H1 (cell line): ENCODE measurements around the gene SNRK. TPM values are rescaled to one million over a fixed set of nuclear protein-coding genes. Genes with fewer than 3 reads are reported as not detected.

Experiments
- BCL11A ChIP-seq, 2 experiments: IDR thresholded peaks; one replicate each; pipeline ENCODE4 v1.6.1; 2011; ENCODE audit warnings: low read depth in 2 of 2, low read length in 2 of 2, mild to moderate bottlenecking in 2 of 2
- CEBPB ChIP-seq: IDR thresholded peaks from 2 replicates; pipeline ENCODE4 v1.6.1; 2012; ENCODE audit warnings: low read depth, low read length
- EGR1 ChIP-seq: IDR thresholded peaks from 2 replicates; pipeline ENCODE4 v1.6.1; 2011; ENCODE audit warnings: low read depth, low read length, borderline replicate concordance
- HDAC2 ChIP-seq, 2 experiments: fragments of 300-600 bp in 1 of 2; sonication (generic) in 1 of 2; IDR thresholded peaks; 2 replicates each; pipeline ENCODE4 v1.6.1; 2011 to 2012; ENCODE audit warnings: low read depth in 2 of 2, low read length in 2 of 2, mild to moderate bottlenecking in 2 of 2, moderate library complexity in 2 of 2, borderline replicate concordance in 1 of 2, inconsistent platforms in 1 of 2
- KDM1A ChIP-seq: fragments of 200-600, 300-600 bp; sonication (generic); IDR thresholded peaks from 2 replicates; pipeline ENCODE4 v1.7.1; 2016; ENCODE audit warnings: mild to moderate bottlenecking, low read length, borderline replicate concordance
- RFX5 ChIP-seq: IDR thresholded peaks from 2 replicates; pipeline ENCODE4 v1.6.1; 2011; ENCODE audit warnings: low read depth, low read length, improper control_type of control experiment, borderline replicate concordance
- TCF12 ChIP-seq: IDR thresholded peaks from 2 replicates; pipeline ENCODE4 v1.6.1; 2011; ENCODE audit warnings: low read depth, mild to moderate bottlenecking, low read length
- polyA plus RNA-seq, 7 experiments: library from polyadenylated mRNA; depleted of rRNA in 3 of 7; stranded (reverse) in 5 of 7; unstranded in 2 of 7; fragments of >200 nt in 5 of 7; fragments of 200-250 nt in 2 of 7; gene quantifications; 1 replicate in 5 of 7; 2 replicates in 1 of 7; 4 replicates in 1 of 7; pipeline versions ENCODE4 v1.2.1 to v1.2.3, GENCODE V29; 2011 to 2013; ENCODE audit warnings: missing spikeins in 2 of 7, mixed read lengths in 2 of 7
- total RNA-seq: library from RNA; stranded (reverse); fragmentation: NEBNext Ultra II Directional; extraction: Animal tissue kit (Norgen Biotek cat#: 25700); gene quantifications from 2 replicates; pipeline ENCODE4 v1.2.1, GENCODE V29; 2021
- TF ChIP-seq, protein P1 (sequence below): IDR thresholded peaks from 2 replicates; pipeline ENCODE4 v1.6.1; 2011; ENCODE audit warnings: low read depth, mild to moderate bottlenecking, low read length; ENCODE audit not compliant: insufficient read depth
- TF ChIP-seq, protein P2 (sequence below): fragments of 300-600 bp; sonication (generic); IDR thresholded peaks from 2 replicates; pipeline ENCODE4 v1.7.1; 2012; ENCODE audit warnings: low read length, moderate library complexity, mild to moderate bottlenecking, inconsistent platforms; ENCODE audit not compliant: insufficient replicate concordance

SNRK gene
- total and polyA plus RNA-seq, 2 of the 8 experiments (the other 6 are each of a cell fraction or from before 2014, with no cell fraction given): 4.4 to 11.7 TPM

DNA sequence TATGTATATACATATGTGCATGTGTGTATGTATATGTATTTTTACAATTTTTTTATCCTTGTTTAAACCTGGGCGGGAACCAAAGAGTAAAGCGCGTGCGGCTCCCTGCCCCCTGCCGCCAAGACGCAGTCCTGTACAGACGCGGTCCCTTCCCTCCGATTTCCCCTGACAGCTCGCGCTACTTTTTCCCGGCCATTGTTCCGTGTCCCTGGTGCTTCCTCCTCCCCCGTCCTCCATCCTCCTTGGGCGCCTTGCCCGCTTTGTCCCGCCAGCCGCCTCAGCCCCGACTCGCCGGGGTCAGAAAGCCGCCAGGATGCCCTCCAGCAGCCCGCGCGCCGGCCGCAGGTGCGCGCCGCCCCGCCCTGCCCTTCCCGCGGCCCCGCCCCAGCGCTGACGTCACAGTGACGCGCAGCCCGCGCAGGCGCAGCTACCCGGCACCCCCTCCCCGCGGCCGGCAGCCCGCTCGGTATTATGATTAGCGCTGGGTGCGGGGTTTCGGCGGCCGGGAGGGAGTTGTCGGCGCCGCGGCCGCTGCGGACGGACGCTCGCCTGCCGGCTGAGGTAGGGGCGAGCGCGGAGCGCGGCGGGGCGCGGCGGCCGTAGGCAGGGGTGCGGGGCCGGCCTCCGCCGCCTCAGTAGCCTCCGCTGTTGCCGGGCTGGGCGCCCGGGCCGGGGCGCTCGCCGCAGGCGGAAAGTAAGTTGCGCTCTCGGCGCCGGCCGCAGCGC, at the start of gene SNRK (continued):
- no peak for TF ChIP-seq BCL11A (IDR thresholded peaks at IDR 0.05; ENCODE audit: low read depth in 2 of 2, low read length in 2 of 2)
- TF ChIP-seq, protein P1, sequence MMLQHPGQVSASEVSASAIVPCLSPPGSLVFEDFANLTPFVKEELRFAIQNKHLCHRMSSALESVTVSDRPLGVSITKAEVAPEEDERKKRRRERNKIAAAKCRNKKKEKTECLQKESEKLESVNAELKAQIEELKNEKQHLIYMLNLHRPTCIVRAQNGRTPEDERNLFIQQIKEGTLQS: no peak
- TF ChIP-seq, protein P2, sequence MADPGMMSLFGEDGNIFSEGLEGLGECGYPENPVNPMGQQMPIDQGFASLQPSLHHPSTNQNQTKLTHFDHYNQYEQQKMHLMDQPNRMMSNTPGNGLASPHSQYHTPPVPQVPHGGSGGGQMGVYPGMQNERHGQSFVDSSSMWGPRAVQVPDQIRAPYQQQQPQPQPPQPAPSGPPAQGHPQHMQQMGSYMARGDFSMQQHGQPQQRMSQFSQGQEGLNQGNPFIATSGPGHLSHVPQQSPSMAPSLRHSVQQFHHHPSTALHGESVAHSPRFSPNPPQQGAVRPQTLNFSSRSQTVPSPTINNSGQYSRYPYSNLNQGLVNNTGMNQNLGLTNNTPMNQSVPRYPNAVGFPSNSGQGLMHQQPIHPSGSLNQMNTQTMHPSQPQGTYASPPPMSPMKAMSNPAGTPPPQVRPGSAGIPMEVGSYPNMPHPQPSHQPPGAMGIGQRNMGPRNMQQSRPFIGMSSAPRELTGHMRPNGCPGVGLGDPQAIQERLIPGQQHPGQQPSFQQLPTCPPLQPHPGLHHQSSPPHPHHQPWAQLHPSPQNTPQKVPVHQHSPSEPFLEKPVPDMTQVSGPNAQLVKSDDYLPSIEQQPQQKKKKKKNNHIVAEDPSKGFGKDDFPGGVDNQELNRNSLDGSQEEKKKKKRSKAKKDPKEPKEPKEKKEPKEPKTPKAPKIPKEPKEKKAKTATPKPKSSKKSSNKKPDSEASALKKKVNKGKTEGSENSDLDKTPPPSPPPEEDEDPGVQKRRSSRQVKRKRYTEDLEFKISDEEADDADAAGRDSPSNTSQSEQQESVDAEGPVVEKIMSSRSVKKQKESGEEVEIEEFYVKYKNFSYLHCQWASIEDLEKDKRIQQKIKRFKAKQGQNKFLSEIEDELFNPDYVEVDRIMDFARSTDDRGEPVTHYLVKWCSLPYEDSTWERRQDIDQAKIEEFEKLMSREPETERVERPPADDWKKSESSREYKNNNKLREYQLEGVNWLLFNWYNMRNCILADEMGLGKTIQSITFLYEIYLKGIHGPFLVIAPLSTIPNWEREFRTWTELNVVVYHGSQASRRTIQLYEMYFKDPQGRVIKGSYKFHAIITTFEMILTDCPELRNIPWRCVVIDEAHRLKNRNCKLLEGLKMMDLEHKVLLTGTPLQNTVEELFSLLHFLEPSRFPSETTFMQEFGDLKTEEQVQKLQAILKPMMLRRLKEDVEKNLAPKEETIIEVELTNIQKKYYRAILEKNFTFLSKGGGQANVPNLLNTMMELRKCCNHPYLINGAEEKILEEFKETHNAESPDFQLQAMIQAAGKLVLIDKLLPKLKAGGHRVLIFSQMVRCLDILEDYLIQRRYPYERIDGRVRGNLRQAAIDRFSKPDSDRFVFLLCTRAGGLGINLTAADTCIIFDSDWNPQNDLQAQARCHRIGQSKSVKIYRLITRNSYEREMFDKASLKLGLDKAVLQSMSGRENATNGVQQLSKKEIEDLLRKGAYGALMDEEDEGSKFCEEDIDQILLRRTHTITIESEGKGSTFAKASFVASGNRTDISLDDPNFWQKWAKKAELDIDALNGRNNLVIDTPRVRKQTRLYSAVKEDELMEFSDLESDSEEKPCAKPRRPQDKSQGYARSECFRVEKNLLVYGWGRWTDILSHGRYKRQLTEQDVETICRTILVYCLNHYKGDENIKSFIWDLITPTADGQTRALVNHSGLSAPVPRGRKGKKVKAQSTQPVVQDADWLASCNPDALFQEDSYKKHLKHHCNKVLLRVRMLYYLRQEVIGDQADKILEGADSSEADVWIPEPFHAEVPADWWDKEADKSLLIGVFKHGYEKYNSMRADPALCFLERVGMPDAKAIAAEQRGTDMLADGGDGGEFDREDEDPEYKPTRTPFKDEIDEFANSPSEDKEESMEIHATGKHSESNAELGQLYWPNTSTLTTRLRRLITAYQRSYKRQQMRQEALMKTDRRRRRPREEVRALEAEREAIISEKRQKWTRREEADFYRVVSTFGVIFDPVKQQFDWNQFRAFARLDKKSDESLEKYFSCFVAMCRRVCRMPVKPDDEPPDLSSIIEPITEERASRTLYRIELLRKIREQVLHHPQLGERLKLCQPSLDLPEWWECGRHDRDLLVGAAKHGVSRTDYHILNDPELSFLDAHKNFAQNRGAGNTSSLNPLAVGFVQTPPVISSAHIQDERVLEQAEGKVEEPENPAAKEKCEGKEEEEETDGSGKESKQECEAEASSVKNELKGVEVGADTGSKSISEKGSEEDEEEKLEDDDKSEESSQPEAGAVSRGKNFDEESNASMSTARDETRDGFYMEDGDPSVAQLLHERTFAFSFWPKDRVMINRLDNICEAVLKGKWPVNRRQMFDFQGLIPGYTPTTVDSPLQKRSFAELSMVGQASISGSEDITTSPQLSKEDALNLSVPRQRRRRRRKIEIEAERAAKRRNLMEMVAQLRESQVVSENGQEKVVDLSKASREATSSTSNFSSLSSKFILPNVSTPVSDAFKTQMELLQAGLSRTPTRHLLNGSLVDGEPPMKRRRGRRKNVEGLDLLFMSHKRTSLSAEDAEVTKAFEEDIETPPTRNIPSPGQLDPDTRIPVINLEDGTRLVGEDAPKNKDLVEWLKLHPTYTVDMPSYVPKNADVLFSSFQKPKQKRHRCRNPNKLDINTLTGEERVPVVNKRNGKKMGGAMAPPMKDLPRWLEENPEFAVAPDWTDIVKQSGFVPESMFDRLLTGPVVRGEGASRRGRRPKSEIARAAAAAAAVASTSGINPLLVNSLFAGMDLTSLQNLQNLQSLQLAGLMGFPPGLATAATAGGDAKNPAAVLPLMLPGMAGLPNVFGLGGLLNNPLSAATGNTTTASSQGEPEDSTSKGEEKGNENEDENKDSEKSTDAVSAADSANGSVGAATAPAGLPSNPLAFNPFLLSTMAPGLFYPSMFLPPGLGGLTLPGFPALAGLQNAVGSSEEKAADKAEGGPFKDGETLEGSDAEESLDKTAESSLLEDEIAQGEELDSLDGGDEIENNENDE: no peak
- no peak for TF ChIP-seq KDM1A
- TF ChIP-seq EGR1: no peak
- no peak for TF ChIP-seq HDAC2 (IDR thresholded peaks at IDR 0.05; ENCODE audit: borderline replicate concordance in 1 of 2, low read depth in 2 of 2, low read length in 2 of 2)
- no peak for TF ChIP-seq CEBPB
- 0 out of 2 replicates have a peak, but pooled peaks have one; percentile 7 for TF ChIP-seq TCF12
- no peak for TF ChIP-seq RFX5
